HCT116 (cell line): ENCODE results near the gene CDH23. TPM values are rescaled to one million over a fixed set of nuclear protein-coding genes. Genes with fewer than 3 reads are reported as not detected.

Source experiments
- ATAC-seq: fragments of 200-7000 bp; cut with Tn5 transposase; 2 replicates; pipeline ENCODE4 v1.9.1; 2020; ENCODE audit warnings: mild to moderate bottlenecking, moderate library complexity
- BruUV-seq: library from RNA; stranded (reverse); fragments of 400-500 nt; replicated peaks from 2 replicates; lab custom pipeline; 2021; lab: Mats Ljungman, UMichigan
- CTCF ChIA-PET: fragments of 300-600 bp; sonication (Branson Sonifier 250); formaldehyde crosslinking; loops from one replicate; lab custom pipeline; 2021; ENCODE audit warnings: antibody characterized with exemption; lab: Charles Lee
- POLR2A ChIA-PET: fragments of 300-600, 350-600 bp; sonication (Branson Sonifier 250); formaldehyde crosslinking; loops from one replicate; lab custom pipeline; 2021; ENCODE audit warnings: antibody characterized with exemption; lab: Charles Lee
- RAD21 ChIA-PET, 2 experiments: fragments of 300-600 bp; sonication (Branson Sonifier 250); formaldehyde crosslinking; loops; one replicate each; lab custom pipeline; 2023; ENCODE audit warnings: low total read pairs in 2 of 2; ENCODE audit not compliant: uncharacterized antibody in 2 of 2, unreplicated experiment in 2 of 2, low non-redundant PET in 1 of 2; lab: Charles Lee
- DNase-seq: peaks from one replicate; pipeline ENCODE4 v3.0.0-alpha.2; 2010; ENCODE audit warnings: low read depth, low spot score
- H2AFZ ChIP-seq: fragments of 200-600 bp; shearing (Covaris generic), sonication (generic); 2 replicates; pipeline ENCODE4 v1.6.1; 2017; ENCODE audit warnings: low read depth, mixed run types, mixed read lengths, antibody characterized with exemption, low read length; ENCODE audit not compliant: poor library complexity, severe bottlenecking
- H3K27ac ChIP-seq: 2 replicates; pipeline ENCODE4 v1.5.1; 2012; ENCODE audit warnings: low read depth, low read length
- H3K27me3 ChIP-seq: fragments of 200-600 bp; sonication (generic); 2 replicates; pipeline ENCODE4 v1.6.1; 2016; ENCODE audit warnings: mixed run types, low read length, mixed read lengths; ENCODE audit not compliant: insufficient read depth
- H3K36me3 ChIP-seq, 2 experiments: fragments of 200-500 bp in 1 of 2; fragments of 200-600 bp in 1 of 2; sonication (Bioruptor generic) in 1 of 2; sonication (generic) in 1 of 2; 2 replicates each; pipeline versions ENCODE4 v1.5.1 to v1.6.1; 2014 to 2016; ENCODE audit warnings: low read length in 2 of 2, inconsistent platforms in 1 of 2, mixed read lengths in 1 of 2, mixed run types in 1 of 2; ENCODE audit not compliant: insufficient read depth in 2 of 2, control insufficient read depth in 1 of 2
- H3K4me1 ChIP-seq, 2 experiments: fragments of 200-600 bp in 1 of 2; sonication (generic) in 1 of 2; 2 replicates each; pipeline versions ENCODE4 v1.5.1 to v1.6.1; 2012 to 2017; ENCODE audit warnings: low read length in 2 of 2, inconsistent platforms in 1 of 2, mild to moderate bottlenecking in 1 of 2, mixed read lengths in 1 of 2, mixed run types in 1 of 2, moderate library complexity in 1 of 2; ENCODE audit not compliant: insufficient read depth in 2 of 2, control insufficient read depth in 1 of 2
- H3K4me2 ChIP-seq: fragments of 200-600 bp; sonication (generic); 2 replicates; pipeline ENCODE4 v1.6.1; 2017; ENCODE audit warnings: mixed run types, low read length, mixed read lengths
- H3K4me3 ChIP-seq, 2 experiments: fragments of 200-600 bp in 1 of 2; sonication (generic) in 1 of 2; replicated peaks in 1 of 2; 2 replicates each; pipeline ENCODE4 v1.5.1; 2011 to 2016; ENCODE audit warnings: low read length in 2 of 2, control low read depth in 1 of 2, low read depth in 1 of 2, mild to moderate bottlenecking in 1 of 2, mixed read lengths in 1 of 2, mixed run types in 1 of 2
- H3K79me2 ChIP-seq: fragments of 200-600 bp; sonication (generic); 2 replicates; pipeline ENCODE4 v1.6.1; 2017; ENCODE audit warnings: mild to moderate bottlenecking, mixed run types, low read length, moderate library complexity, mixed read lengths; ENCODE audit not compliant: insufficient read depth
- H3K9ac ChIP-seq: fragments of 200-600 bp; sonication (generic); 2 replicates; pipeline ENCODE4 v1.6.1; 2016; ENCODE audit warnings: low read length, mixed read lengths
- H3K9me2 ChIP-seq: fragments of 200-600 bp; sonication (generic), shearing (Covaris generic); 2 replicates; pipeline ENCODE4 v1.6.1; 2017; ENCODE audit warnings: mixed run types, mild to moderate bottlenecking, moderate library complexity; ENCODE audit not compliant: insufficient read depth
- H3K9me3 ChIP-seq, 2 experiments: fragments of 200-500 bp in 1 of 2; fragments of 200-600 bp in 1 of 2; sonication (Bioruptor generic) in 1 of 2; sonication (generic) in 1 of 2; 2 replicates each; pipeline ENCODE4 v1.6.1; 2014 to 2017; ENCODE audit warnings: low read length in 2 of 2, mixed read lengths in 2 of 2, inconsistent platforms in 1 of 2, low read depth in 1 of 2, mild to moderate bottlenecking in 1 of 2, mixed run types in 1 of 2, moderate library complexity in 1 of 2; ENCODE audit not compliant: control insufficient read depth in 1 of 2, insufficient read depth in 1 of 2
- H4K20me1 ChIP-seq: fragments of 200-600 bp; sonication (generic), shearing (Covaris generic); 2 replicates; pipeline ENCODE4 v1.6.1; 2017; ENCODE audit warnings: mixed run types, mild to moderate bottlenecking, moderate library complexity; ENCODE audit not compliant: insufficient read depth
- CTCF ChIP-seq, 3 experiments: fragments of 200-600 bp in 1 of 3; sonication (generic) in 1 of 3; IDR thresholded peaks in 2 of 3; conservative IDR thresholded peaks in 1 of 3; 2 replicates each; pipeline ENCODE4 v1.5.1; 2012 to 2017; ENCODE audit warnings: low read depth in 2 of 3, low read length in 2 of 3, antibody characterized with exemption in 1 of 3, borderline replicate concordance in 1 of 3, control low read depth in 1 of 3, mild to moderate bottlenecking in 1 of 3, mixed read lengths in 1 of 3, mixed run types in 1 of 3, moderate library complexity in 1 of 3; ENCODE audit not compliant: insufficient read depth in 1 of 3
- EZH2 ChIP-seq: fragments of 200-600 bp; sonication (generic); IDR thresholded peaks from 2 replicates; pipeline ENCODE4 v1.6.1; 2017; ENCODE audit warnings: antibody characterized with exemption, mixed run types
- EZH2phosphoT487 ChIP-seq: fragments of 200-600 bp; IDR thresholded peaks from 2 replicates; pipeline ENCODE4 v1.6.1; 2018; ENCODE audit warnings: antibody characterized with exemption, borderline replicate concordance
- MAX ChIP-seq: IDR thresholded peaks from 2 replicates; pipeline ENCODE4 v1.6.1; 2012
- POLR2AphosphoS5 ChIP-seq: IDR thresholded peaks from 2 replicates; pipeline ENCODE4 v1.6.1; 2011; ENCODE audit warnings: mild to moderate bottlenecking, low read depth, low read length, moderate library complexity
- SIN3A ChIP-seq: IDR thresholded peaks from 2 replicates; pipeline ENCODE4 v1.6.1; 2012; ENCODE audit warnings: low read depth
- SP1 ChIP-seq: IDR thresholded peaks from 2 replicates; pipeline ENCODE4 v1.6.1; 2012; ENCODE audit warnings: low read depth
- SRF ChIP-seq: IDR thresholded peaks from 2 replicates; pipeline ENCODE4 v1.6.1; 2012; ENCODE audit warnings: low read depth
- intact Hi-C: fragments of 100-400 bp; cut with micrococcal nuclease; formaldehyde crosslinking; loops from 2 replicates; pipeline ENCODE4 v1.10.0; 2022
- total RNA-seq: library from RNA; stranded (reverse); gene quantifications from one replicate; pipeline ENCODE4 v1.2.1, GENCODE V29; 2021; ENCODE audit not compliant: unreplicated experiment

The CDH23 gene
- total RNA-seq, 1 experiment from 2014 or later, result not detected

GRCh38 chr10:71351087-71351486 lies 45.6 kb upstream of the CDH23 start:
- H3K4me3 ChIP-seq, result no peak overlapping the region
- H3K27me3 ChIP-seq, result no peaks in the 10 kb centered on the region
- BruUV-seq, result no TSS peak
- no peaks in the 10 kb centered on the region for H3K9me2 ChIP-seq
- no peak overlapping the region for H3K27ac ChIP-seq
- no peak overlapping the region for H3K9ac ChIP-seq
- H3K36me3 ChIP-seq, result no peaks in the 10 kb centered on the region
- no peak overlapping the region for H2AFZ ChIP-seq
- TF ChIP-seq SRF (no peak), SP1 (no peak), EZH2 (no peak), POLR2AphosphoS5 (no peak), SIN3A (no peak), MAX (no peak), CTCF (IDR thresholded peaks at IDR 0.05 in 2 of 3, conservative IDR thresholded peaks at IDR 0.05 in 1 of 3; ENCODE audit: borderline replicate concordance in 1 of 3, insufficient read depth in 1 of 3, low read depth in 2 of 3, low read length in 2 of 3) (no peak), EZH2phosphoT487 (no peak)
- DNase-seq, result no peak
- no peaks in the 10 kb centered on the region for H3K79me2 ChIP-seq
- no peak overlapping the region for H3K4me2 ChIP-seq
- intact Hi-C loops, result no loop called here
- H3K4me1 ChIP-seq, result peaks cover 0 to 8% of the 10 kb centered on the region in 2 experiments; a peak in 3 of 4 replicates
- RAD21 ChIA-PET, result no interaction called here
- CTCF ChIA-PET, result no interaction called here
- no peaks in the 10 kb centered on the region for H3K9me3 ChIP-seq
- H4K20me1 ChIP-seq, result no peaks in the 10 kb centered on the region
- ATAC-seq, result no peak
- POLR2A ChIA-PET, result no interaction called here
